ENCODE data around the gene RGS3. TPM values are rescaled to one million over a fixed set of nuclear protein-coding genes. Genes with fewer than 3 reads are reported as not detected.

RGS3 gene
- total RNA-seq, 6 donors from 2014 or later, result 60.3 to 93.2 (median 72.6) TPM

DNA sequence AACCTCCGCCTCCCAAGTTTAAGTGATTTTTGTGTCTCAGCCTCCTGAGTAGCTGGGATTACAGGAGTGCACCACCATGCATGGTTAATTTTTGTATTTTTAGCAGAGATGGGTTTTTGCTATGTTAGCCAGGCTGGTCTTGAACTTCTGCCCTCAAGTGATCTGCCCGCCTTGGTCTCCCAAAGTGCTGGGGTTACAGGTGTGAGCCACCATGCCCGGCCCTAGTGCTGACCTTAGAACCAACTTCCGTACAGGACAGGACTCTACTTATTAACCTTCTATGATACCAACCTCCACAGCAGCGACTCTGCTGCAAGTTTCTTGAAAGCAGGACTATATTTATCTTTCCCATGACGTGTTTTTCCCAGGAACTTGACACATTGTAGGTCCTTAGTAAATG, 176.9 kb downstream of the RGS3 start:
- Histone ChIP-seq H3K9me3 (no peaks in the 10 kb centered on the region), H3K27me3 (no peaks in the 10 kb centered on the region), H3K36me3 (no peaks in the 10 kb centered on the region), H3K4me3 (no peak overlapping the region), H3K4me1 (no peaks in the 10 kb centered on the region), H3K27ac (no peak overlapping the region)
- no peak for TF ChIP-seq POLR2A (IDR thresholded peaks at IDR 0.05)
- no peak for TF ChIP-seq EP300 (IDR thresholded peaks at IDR 0.05)
- no peak for TF ChIP-seq POLR2AphosphoS5 (IDR thresholded peaks at IDR 0.05)
- TF ChIP-seq, protein P1, sequence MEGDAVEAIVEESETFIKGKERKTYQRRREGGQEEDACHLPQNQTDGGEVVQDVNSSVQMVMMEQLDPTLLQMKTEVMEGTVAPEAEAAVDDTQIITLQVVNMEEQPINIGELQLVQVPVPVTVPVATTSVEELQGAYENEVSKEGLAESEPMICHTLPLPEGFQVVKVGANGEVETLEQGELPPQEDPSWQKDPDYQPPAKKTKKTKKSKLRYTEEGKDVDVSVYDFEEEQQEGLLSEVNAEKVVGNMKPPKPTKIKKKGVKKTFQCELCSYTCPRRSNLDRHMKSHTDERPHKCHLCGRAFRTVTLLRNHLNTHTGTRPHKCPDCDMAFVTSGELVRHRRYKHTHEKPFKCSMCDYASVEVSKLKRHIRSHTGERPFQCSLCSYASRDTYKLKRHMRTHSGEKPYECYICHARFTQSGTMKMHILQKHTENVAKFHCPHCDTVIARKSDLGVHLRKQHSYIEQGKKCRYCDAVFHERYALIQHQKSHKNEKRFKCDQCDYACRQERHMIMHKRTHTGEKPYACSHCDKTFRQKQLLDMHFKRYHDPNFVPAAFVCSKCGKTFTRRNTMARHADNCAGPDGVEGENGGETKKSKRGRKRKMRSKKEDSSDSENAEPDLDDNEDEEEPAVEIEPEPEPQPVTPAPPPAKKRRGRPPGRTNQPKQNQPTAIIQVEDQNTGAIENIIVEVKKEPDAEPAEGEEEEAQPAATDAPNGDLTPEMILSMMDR (IDR thresholded peaks at IDR 0.05), result no peak
- ATAC-seq (ENCODE audit: low FRiP score in 2 of 2), result no peak
- WGBS, 2 donors, result 83 to 89% methylated on average over 6 of the region's 6 CpGs
- DNase-seq, result peak in 1 of 2 donors; percentile 12

DNA sequence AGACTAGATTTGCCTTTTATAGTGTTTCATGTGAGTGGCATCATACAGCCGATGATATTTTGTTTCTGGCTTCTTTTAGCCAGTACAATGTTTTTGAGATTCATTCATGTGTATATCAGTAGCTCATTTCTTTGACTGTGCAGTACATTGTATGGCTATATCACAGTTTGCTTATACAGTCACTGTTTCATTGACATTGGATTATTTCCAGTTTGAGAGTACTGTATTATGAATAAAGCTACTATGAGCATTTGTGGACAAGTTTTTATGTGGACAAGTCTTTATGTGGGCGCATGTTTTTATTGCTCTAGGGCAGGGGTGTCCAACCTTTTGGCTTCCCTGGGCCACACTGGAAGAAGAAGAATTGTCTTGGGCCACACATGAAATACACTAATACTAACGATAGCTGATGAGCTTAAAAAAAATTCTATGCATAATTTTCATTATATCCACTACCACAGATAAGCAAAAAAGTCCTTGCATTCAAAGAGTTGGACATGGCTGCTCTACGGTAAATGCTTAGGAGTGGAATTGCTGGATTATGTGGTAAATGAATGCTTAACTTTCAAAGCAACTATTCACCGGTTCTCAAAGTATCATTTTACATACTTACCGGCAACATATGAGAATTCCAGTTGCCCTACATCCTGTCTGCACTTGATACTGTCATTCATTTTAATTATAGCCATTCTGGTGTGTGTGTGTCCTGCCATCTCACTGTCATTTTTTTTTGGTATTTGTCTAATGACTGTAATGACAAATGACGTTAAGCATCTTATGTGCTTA, 177.8 kb downstream of the RGS3 start:
- Histone ChIP-seq H3K27ac (no peak overlapping the region), H3K4me1 (no peaks in the 10 kb centered on the region), H3K9me3 (no peaks in the 10 kb centered on the region), H3K27me3 (no peaks in the 10 kb centered on the region), H3K36me3 (no peaks in the 10 kb centered on the region), H3K4me3 (no peak overlapping the region)
- DNase-seq, result no peak
- WGBS, 2 donors, result 72 to 83% methylated on average over 7 of the region's 7 CpGs
- no peak for ATAC-seq (ENCODE audit: low FRiP score in 2 of 2)
- no peak for TF ChIP-seq POLR2AphosphoS5 (IDR thresholded peaks at IDR 0.05)
- no peak for TF ChIP-seq EP300 (IDR thresholded peaks at IDR 0.05)
- no peak for TF ChIP-seq POLR2A (IDR thresholded peaks at IDR 0.05)
- TF ChIP-seq, protein P1 (IDR thresholded peaks at IDR 0.05), result no peak

DNA sequence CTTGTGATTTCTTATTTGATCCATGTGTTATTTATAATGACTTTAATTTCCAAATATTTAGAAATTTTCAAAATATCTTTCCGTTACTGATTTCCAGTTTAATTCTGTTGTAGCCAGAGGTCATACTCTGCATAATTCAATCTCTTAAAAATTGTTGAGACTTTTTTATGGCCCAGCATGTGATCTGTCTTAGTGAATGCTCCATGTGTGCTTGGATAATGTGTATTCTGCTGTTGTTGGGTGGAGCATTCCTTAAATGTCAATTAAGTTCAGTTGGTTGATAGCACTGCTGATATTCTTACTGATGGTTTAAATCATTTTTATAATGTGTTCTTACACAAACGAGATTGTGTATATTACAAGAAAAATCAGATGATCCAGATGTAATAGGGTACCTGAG, 180.8 kb downstream of the RGS3 start:
- ATAC-seq (ENCODE audit: low FRiP score in 2 of 2), result no peak
- Histone ChIP-seq H3K27me3 (no peaks in the 10 kb centered on the region), H3K36me3 (no peaks in the 10 kb centered on the region), H3K27ac (no peak overlapping the region), H3K4me3 (no peak overlapping the region), H3K4me1 (no peaks in the 10 kb centered on the region), H3K9me3 (no peaks in the 10 kb centered on the region)
- no peak for DNase-seq
- TF ChIP-seq POLR2A (IDR thresholded peaks at IDR 0.05) (no peak), EP300 (IDR thresholded peaks at IDR 0.05) (no peak), POLR2AphosphoS5 (IDR thresholded peaks at IDR 0.05) (no peak)
- TF ChIP-seq, protein P1 (IDR thresholded peaks at IDR 0.05), result no peak
- WGBS, 2 donors, result 77 to 81% methylated on average over 2 of the region's 2 CpGs

DNA sequence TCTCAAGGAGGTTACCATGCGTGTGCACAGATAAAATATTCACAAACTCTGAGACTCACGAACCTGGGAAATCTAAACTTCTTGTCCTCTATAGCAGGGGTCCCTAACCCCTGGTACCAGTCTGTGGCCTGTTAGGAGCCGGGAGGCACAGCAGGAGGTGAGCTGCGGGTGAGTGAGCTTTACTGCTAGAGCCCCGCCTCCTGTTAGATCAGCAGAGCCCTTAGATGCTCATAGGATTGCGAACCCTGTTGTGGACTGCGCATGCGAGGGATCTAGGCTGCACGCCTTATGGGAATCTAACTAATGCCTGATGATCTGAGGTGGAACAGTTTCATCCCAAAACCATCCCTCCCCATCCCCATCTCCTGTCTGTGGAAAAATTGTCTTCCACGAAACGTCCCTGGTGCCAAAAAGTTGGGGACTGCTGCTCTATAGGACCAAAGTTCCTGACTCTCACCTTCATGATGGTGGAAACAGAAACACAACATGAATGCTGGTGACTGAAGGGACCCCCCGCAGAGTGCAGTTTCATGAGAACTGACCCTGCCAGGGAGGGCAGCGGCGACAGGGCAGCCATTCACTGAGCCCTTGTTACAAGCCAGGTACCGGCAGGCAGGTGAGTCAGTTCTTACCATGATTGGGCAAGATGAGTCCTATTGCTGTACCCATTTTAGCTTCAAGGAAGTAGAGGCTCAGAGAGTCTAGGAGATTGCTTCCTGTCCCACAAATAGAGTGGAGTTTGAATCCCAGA, 181.9 kb downstream of the RGS3 start:
- 91 to 97% methylated on average over 9 to 15 of the region's 15 CpGs for WGBS, 2 donors
- H3K27ac ChIP-seq, result no peak overlapping the region

DNA sequence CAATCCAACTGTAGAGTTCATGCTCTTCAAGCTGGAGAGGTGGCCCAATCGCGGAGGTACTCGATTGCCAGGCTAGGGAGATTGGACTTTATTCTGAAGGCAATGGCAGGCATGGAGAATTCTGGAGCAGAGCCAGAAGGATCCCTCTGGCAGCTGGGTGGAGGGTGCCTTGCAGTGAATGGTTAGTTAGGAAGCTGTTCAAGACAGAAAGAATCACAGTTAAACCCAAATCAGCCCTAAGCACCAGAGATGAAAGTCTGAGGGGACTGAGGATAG, 182.4 kb downstream of the RGS3 start:
- Histone ChIP-seq H3K9me3 (no peaks in the 10 kb centered on the region), H3K4me1 (no peaks in the 10 kb centered on the region), H3K27me3 (no peaks in the 10 kb centered on the region), H3K27ac (no peak overlapping the region), H3K36me3 (no peaks in the 10 kb centered on the region), H3K4me3 (no peak overlapping the region)
- 94 to 95% methylated on average over 3 of the region's 3 CpGs for WGBS, 2 donors
- ATAC-seq (ENCODE audit: low FRiP score in 2 of 2), result no peak
- TF ChIP-seq EP300 (IDR thresholded peaks at IDR 0.05) (no peak), POLR2A (IDR thresholded peaks at IDR 0.05) (no peak), POLR2AphosphoS5 (IDR thresholded peaks at IDR 0.05) (no peak)
- TF ChIP-seq, protein P1 (IDR thresholded peaks at IDR 0.05), result no peak
- DNase-seq, result no peak

More for the DNA sequence above, 181.9 kb downstream of the RGS3 start:
- Histone ChIP-seq H3K9me3 (no peaks in the 10 kb centered on the region), H3K4me3 (no peak overlapping the region), H3K27me3 (no peaks in the 10 kb centered on the region), H3K36me3 (no peaks in the 10 kb centered on the region), H3K4me1 (no peaks in the 10 kb centered on the region)
- TF ChIP-seq POLR2A (IDR thresholded peaks at IDR 0.05) (no peak), EP300 (IDR thresholded peaks at IDR 0.05) (no peak)
- ATAC-seq (ENCODE audit: low FRiP score in 2 of 2) (no peak), DNase-seq (peak in 1 of 2 donors; percentile 10)
